ENCODE measurements around the gene CXCL6. TPM values are rescaled to one million over a fixed set of nuclear protein-coding genes. Genes with fewer than 3 reads are reported as not detected.

CXCL6 gene
- total RNA-seq, 1 experiment from 2014 or later, result not detected

DNA sequence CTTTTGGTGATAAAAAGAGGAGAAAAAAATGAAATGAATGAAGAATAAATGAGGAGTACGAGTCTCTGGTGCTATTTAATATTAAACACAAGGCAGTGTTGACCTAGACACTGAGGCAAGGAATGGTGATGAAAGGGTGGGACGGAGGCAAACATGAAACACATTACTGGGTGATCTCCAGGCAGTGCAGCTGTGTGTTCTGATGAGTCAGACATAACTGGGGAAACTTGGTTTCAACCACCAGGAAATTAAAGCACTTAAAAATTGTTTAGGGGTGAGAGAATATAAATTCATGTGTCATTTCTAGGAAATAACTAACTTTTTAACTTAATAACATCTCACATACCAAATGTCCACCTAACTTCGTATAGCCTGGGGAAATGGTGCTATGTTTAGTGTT is 19.7 kb upstream of the CXCL6 start:
- Histone ChIP-seq H3K27me3 (ENCODE audit: insufficient read depth, low read length) (no peaks in the 10 kb centered on the region), H3K9me3 (ENCODE audit: control insufficient read depth in 1 of 2, insufficient read depth in 1 of 2, low read depth in 1 of 2, low read length in 2 of 2) (no peaks in the 10 kb centered on the region), H3K27ac (ENCODE audit: low read depth, low read length) (no peak overlapping the region), H3K4me2 (ENCODE audit: low read length) (no peak overlapping the region), H3K9me2 (ENCODE audit: insufficient read depth) (no peaks in the 10 kb centered on the region; the same call in 1 of the 2 replicates), H4K20me1 (ENCODE audit: insufficient read depth) (no peaks in the 10 kb centered on the region), H3K36me3 (ENCODE audit: control insufficient read depth in 1 of 2, insufficient read depth in 2 of 2, low read length in 2 of 2) (no peaks in the 10 kb centered on the region), H2AFZ (ENCODE audit: low read depth, low read length, poor library complexity, severe bottlenecking) (no peak overlapping the region), H3K79me2 (ENCODE audit: insufficient read depth, low read length) (no peaks in the 10 kb centered on the region), H3K9ac (ENCODE audit: low read length) (no peak overlapping the region), H3K4me1 (ENCODE audit: control insufficient read depth in 1 of 2, insufficient read depth in 2 of 2, low read length in 2 of 2) (no peaks in the 10 kb centered on the region), H3K4me3 (replicated peaks in 1 of 2; ENCODE audit: low read depth in 1 of 2, low read length in 2 of 2) (no peak overlapping the region)
- ChIA-PET RAD21 (ENCODE audit: low non-redundant PET in 1 of 2, low total read pairs in 2 of 2, uncharacterized antibody in 2 of 2, unreplicated experiment in 2 of 2) (no interaction called here), CTCF (no interaction called here), POLR2A (no interaction called here)
- BruUV-seq (replicated peaks), result no TSS peak
- ATAC-seq, result no peak
- peak; percentile 29 for TF ChIP-seq JUND (IDR thresholded peaks at IDR 0.05)
- TF ChIP-seq, protein P1, sequence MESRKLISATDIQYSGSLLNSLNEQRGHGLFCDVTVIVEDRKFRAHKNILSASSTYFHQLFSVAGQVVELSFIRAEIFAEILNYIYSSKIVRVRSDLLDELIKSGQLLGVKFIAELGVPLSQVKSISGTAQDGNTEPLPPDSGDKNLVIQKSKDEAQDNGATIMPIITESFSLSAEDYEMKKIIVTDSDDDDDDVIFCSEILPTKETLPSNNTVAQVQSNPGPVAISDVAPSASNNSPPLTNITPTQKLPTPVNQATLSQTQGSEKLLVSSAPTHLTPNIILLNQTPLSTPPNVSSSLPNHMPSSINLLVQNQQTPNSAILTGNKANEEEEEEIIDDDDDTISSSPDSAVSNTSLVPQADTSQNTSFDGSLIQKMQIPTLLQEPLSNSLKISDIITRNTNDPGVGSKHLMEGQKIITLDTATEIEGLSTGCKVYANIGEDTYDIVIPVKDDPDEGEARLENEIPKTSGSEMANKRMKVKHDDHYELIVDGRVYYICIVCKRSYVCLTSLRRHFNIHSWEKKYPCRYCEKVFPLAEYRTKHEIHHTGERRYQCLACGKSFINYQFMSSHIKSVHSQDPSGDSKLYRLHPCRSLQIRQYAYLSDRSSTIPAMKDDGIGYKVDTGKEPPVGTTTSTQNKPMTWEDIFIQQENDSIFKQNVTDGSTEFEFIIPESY (IDR thresholded peaks at IDR 0.05; ENCODE audit: extremely low read depth, insufficient replicate concordance, low read length), result no peak
- no peak for DNase-seq (ENCODE audit: low read depth, low spot score)
- intact Hi-C loops (cut with micrococcal nuclease), result no loop called here

DNA sequence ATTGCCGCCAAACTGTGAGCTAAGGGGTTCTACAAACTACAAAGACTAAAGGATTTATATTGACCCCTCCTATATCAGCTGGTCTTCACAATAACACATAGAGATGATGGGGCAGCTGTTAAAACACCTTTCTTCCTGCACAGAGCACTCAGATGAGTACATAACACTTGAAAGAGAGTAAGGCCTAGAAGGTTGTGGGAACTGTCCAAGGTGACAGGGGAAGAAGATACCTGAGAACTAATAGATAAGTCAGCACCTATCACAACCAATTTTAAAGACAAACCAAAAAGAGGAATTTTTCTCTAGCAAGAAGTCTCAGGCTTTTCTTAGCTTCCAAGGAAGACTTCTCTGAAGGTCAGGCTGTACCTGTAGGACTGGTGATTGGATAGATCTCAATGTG is 19.1 kb upstream of the CXCL6 start:
- ChIA-PET CTCF (no interaction called here), POLR2A (no interaction called here), RAD21 (ENCODE audit: low non-redundant PET in 1 of 2, low total read pairs in 2 of 2, uncharacterized antibody in 2 of 2, unreplicated experiment in 2 of 2) (no interaction called here)
- no peak for TF ChIP-seq SP1 (IDR thresholded peaks at IDR 0.05; ENCODE audit: low read depth)
- TF ChIP-seq TCF7L2 (IDR thresholded peaks at IDR 0.05; ENCODE audit: borderline replicate concordance, extremely low read depth, insufficient read depth, insufficient read length), result no peak
- TF ChIP-seq EGR1 (IDR thresholded peaks at IDR 0.05; ENCODE audit: low read depth), result no peak
- TF ChIP-seq, protein P2, sequence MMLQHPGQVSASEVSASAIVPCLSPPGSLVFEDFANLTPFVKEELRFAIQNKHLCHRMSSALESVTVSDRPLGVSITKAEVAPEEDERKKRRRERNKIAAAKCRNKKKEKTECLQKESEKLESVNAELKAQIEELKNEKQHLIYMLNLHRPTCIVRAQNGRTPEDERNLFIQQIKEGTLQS (IDR thresholded peaks at IDR 0.05), result no peak
- TF ChIP-seq, protein P3, sequence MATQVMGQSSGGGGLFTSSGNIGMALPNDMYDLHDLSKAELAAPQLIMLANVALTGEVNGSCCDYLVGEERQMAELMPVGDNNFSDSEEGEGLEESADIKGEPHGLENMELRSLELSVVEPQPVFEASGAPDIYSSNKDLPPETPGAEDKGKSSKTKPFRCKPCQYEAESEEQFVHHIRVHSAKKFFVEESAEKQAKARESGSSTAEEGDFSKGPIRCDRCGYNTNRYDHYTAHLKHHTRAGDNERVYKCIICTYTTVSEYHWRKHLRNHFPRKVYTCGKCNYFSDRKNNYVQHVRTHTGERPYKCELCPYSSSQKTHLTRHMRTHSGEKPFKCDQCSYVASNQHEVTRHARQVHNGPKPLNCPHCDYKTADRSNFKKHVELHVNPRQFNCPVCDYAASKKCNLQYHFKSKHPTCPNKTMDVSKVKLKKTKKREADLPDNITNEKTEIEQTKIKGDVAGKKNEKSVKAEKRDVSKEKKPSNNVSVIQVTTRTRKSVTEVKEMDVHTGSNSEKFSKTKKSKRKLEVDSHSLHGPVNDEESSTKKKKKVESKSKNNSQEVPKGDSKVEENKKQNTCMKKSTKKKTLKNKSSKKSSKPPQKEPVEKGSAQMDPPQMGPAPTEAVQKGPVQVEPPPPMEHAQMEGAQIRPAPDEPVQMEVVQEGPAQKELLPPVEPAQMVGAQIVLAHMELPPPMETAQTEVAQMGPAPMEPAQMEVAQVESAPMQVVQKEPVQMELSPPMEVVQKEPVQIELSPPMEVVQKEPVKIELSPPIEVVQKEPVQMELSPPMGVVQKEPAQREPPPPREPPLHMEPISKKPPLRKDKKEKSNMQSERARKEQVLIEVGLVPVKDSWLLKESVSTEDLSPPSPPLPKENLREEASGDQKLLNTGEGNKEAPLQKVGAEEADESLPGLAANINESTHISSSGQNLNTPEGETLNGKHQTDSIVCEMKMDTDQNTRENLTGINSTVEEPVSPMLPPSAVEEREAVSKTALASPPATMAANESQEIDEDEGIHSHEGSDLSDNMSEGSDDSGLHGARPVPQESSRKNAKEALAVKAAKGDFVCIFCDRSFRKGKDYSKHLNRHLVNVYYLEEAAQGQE (IDR thresholded peaks at IDR 0.05; ENCODE audit: low read depth), result peak; percentile 48
- TF ChIP-seq ZFX (IDR thresholded peaks at IDR 0.05), result no peak
- TF ChIP-seq EZH2phosphoT487 (IDR thresholded peaks at IDR 0.05; ENCODE audit: borderline replicate concordance), result no peak
- BruUV-seq (replicated peaks), result no TSS peak
- peaks cover 0 to 3% of the 10 kb centered on the region in 2 experiments; a peak in 2 of 4 replicates for H3K4me1 ChIP-seq (ENCODE audit: control insufficient read depth in 1 of 2, insufficient read depth in 2 of 2, low read length in 2 of 2)
- no peak overlapping the region for H3K27ac ChIP-seq (ENCODE audit: low read depth, low read length)
- no peaks in the 10 kb centered on the region for H3K27me3 ChIP-seq (ENCODE audit: insufficient read depth, low read length)
- intact Hi-C loops (cut with micrococcal nuclease), result no loop called here
- no peak overlapping the region for H3K4me3 ChIP-seq (replicated peaks in 1 of 2; ENCODE audit: low read depth in 1 of 2, low read length in 2 of 2)
- H3K9ac ChIP-seq (ENCODE audit: low read length), result no peak overlapping the region
- H3K9me3 ChIP-seq (ENCODE audit: control insufficient read depth in 1 of 2, insufficient read depth in 1 of 2, low read depth in 1 of 2, low read length in 2 of 2), result no peaks in the 10 kb centered on the region
- no peak overlapping the region for H3K4me2 ChIP-seq (ENCODE audit: low read length)
- H4K20me1 ChIP-seq (ENCODE audit: insufficient read depth), result no peaks in the 10 kb centered on the region
- H3K79me2 ChIP-seq (ENCODE audit: insufficient read depth, low read length), result no peaks in the 10 kb centered on the region
- H3K9me2 ChIP-seq (ENCODE audit: insufficient read depth), result no peaks in the 10 kb centered on the region; the same call in 1 of the 2 replicates
- no peak overlapping the region for H2AFZ ChIP-seq (ENCODE audit: low read depth, low read length, poor library complexity, severe bottlenecking)
- no peak for DNase-seq (ENCODE audit: low read depth, low spot score)
- no peak for ATAC-seq
- H3K36me3 ChIP-seq (ENCODE audit: control insufficient read depth in 1 of 2, insufficient read depth in 2 of 2, low read length in 2 of 2), result no peaks in the 10 kb centered on the region

Data from HCT116 (cell line).